DMS114 treated with DMSO at 0.1 percent for 48 hours (cell line): ENCODE results near the gene EFCAB6.

ENCODE experiments used
- DNase-seq: peaks from one replicate; lab custom pipeline; 2025; ENCODE audit not compliant: unreplicated experiment; lab: John Stamatoyannopoulos, UW

Gene EFCAB6

GRCh38 chr22:43533656-43534428 is 278.3 kb downstream of the EFCAB6 start:
- DNase-seq = no peak

GRCh38 chr22:43533156-43533530 is 279.0 kb downstream of the EFCAB6 start:
- DNase-seq = no peak

- DNase-seq = no peak
Observed at GRCh38 chr22:43532301-43533155, 279.6 kb downstream of the EFCAB6 start.

- no peak for DNase-seq
Observed at GRCh38 chr22:43531651-43532050, 280.5 kb downstream of the EFCAB6 start.

GRCh38 chr22:43530349-43531201 is 281.5 kb downstream of the EFCAB6 start:
- DNase-seq = no peak

- no peak for DNase-seq
Observed at GRCh38 chr22:43529934-43530333, 282.2 kb downstream of the EFCAB6 start.

GRCh38 chr22:43529461-43529860 is 282.6 kb downstream of the EFCAB6 start:
- DNase-seq = no peak

- no peak for DNase-seq
Observed at GRCh38 chr22:43528601-43529360, 283.3 kb downstream of the EFCAB6 start.

GRCh38 chr22:43526946-43527345 is 285.2 kb downstream of the EFCAB6 start:
- no peak for DNase-seq

- DNase-seq = no peak
Observed at GRCh38 chr22:43526117-43526655, 285.9 kb downstream of the EFCAB6 start.

GRCh38 chr22:43521716-43522115 is 290.4 kb downstream of the EFCAB6 start:
- DNase-seq = no peak

GRCh38 chr22:43520632-43521039 is 291.5 kb downstream of the EFCAB6 start:
- DNase-seq = no peak

GRCh38 chr22:43516996-43517635 is 295.0 kb downstream of the EFCAB6 start:
- DNase-seq = no peak

GRCh38 chr22:43516386-43516785 is 295.7 kb downstream of the EFCAB6 start:
- no peak for DNase-seq

- no peak for DNase-seq
Observed at GRCh38 chr22:43515902-43516301, 296.2 kb downstream of the EFCAB6 start.

GRCh38 chr22:43515411-43515810 is 296.7 kb downstream of the EFCAB6 start:
- DNase-seq = no peak

GRCh38 chr22:43514476-43515157 is 297.5 kb downstream of the EFCAB6 start:
- no peak for DNase-seq

- DNase-seq = no peak
Observed at GRCh38 chr22:43512279-43512678, 299.8 kb downstream of the EFCAB6 start.

GRCh38 chr22:43511276-43511910 is 300.7 kb downstream of the EFCAB6 start:
- DNase-seq = no peak
